ENCODE data around the gene MZF1. TPM values are rescaled to one million over a fixed set of nuclear protein-coding genes. Genes with fewer than 3 reads are reported as not detected.
A peak's percentile ranks its signal among the peaks of the same experiment; 100 is the strongest.
"Not testable (repeated sequence)": the region's sequence is repeated elsewhere in the genome, so short reads cannot be mapped to it uniquely, and the experiment has no call there.

MZF1 gene
- total RNA-seq, 2 experiments from 2014 or later, result 13.3 to 14.4 TPM

- H3K36me3 Mint-ChIP-seq, result peaks cover 37% of the 10 kb centered on the region
- CTCF ChIA-PET, result interaction anchor here (1.0 to 5.1 kb wide), 5 partner anchors 11 to 55 kb away, joined by 3 to 61 read pairs (median 5); partner anchors contain the start of genes CHMP2A and ZBTB45
- DNase-seq, result peak; percentile 100
- no peaks in the 10 kb centered on the region for H3K9me3 Mint-ChIP-seq
- H3K4me1 Mint-ChIP-seq (ENCODE audit: low read depth), result peaks cover 32% of the 10 kb centered on the region
- POLR2A ChIA-PET, result interaction anchor here (0.6 to 3.6 kb wide), 9 partner anchors 10 to 217 kb away, joined by 3 to 41 read pairs (median 7); partner anchors contain the start of genes CHMP2A, UBE2M, ZBTB45 and ZSCAN22
- peaks cover 7% of the 10 kb centered on the region for H3K27me3 Mint-ChIP-seq
- peak within 1 kb of the TSS; percentile 97 for H3K4me3 Mint-ChIP-seq
- intact Hi-C loops (cut with micrococcal nuclease), result loop anchor here (1.0 to 2.0 kb wide), 7 partner anchors 11 to 239 kb away; partner anchors contain the start of genes CHMP2A, ERVK3-1, MZF1 and ZBTB45
- H3K27ac Mint-ChIP-seq, result peak within 1 kb of the TSS; percentile 95
These were observed 29.1 kb downstream of the MZF1 start, which contains the start of gene TRIM28 for GRCh38 chr19:58543826-58544590. Gene TRIM28 (plus strand): TSS chr19:58544064. CDS start chr19:58544758, 694 bp downstream.

- intact Hi-C loops (cut with micrococcal nuclease); H3K9me3 Mint-ChIP-seq; DNase-seq: not testable (repeated sequence)
- H3K27me3 Mint-ChIP-seq, result peaks cover 12% of the 10 kb centered on the region
- H3K4me3 Mint-ChIP-seq, result peak overlapping the region; percentile 23
- ChIA-PET POLR2A (interaction anchor here (1.6 to 3.6 kb wide), 5 partner anchors 12 to 33 kb away, joined by 7 to 41 read pairs (median 14); partner anchors contain the start of genes CHMP2A and ZBTB45), CTCF (interaction anchor here (1.1 to 5.1 kb wide), 3 partner anchors 24 to 38 kb away, joined by 3 to 61 read pairs (median 5); partner anchors contain the start of gene ZBTB45)
- H3K27ac Mint-ChIP-seq, result peak overlapping the region; percentile 9
- peaks cover 29% of the 10 kb centered on the region for H3K4me1 Mint-ChIP-seq (ENCODE audit: low read depth)
- H3K36me3 Mint-ChIP-seq, result peaks cover 31% of the 10 kb centered on the region
These were observed 30.3 kb downstream of the MZF1 start for GRCh38 chr19:58542641-58543372.

- H3K9me3 Mint-ChIP-seq; H3K27ac Mint-ChIP-seq; intact Hi-C loops (cut with micrococcal nuclease); DNase-seq; H3K36me3 Mint-ChIP-seq; H3K4me1 Mint-ChIP-seq (ENCODE audit: low read depth): not testable (repeated sequence)
- POLR2A ChIA-PET, result interaction anchor here (1.1 kb wide), 1 partner anchor 19 kb away, joined by 5 read pairs; the partner anchor contains the start of gene ZBTB45
- CTCF ChIA-PET, result interaction anchor here (1.5 kb wide), 1 partner anchor 19 kb away, joined by 6 read pairs; the partner anchor contains the start of gene ZBTB45
- H3K4me3 Mint-ChIP-seq, result peak overlapping the region; percentile 8
- H3K27me3 Mint-ChIP-seq, result peaks cover 12% of the 10 kb centered on the region
These were observed 34.0 kb downstream of the MZF1 start for GRCh38 chr19:58539169-58539559.

- H3K9me3 Mint-ChIP-seq, result no peaks in the 10 kb centered on the region
- H3K4me3 Mint-ChIP-seq, result peak overlapping the region; percentile 62
- ChIA-PET POLR2A (interaction anchor here (1.1 kb wide), 1 partner anchor 19 kb away, joined by 5 read pairs; the partner anchor contains the start of gene ZBTB45), CTCF (interaction anchor here (1.5 kb wide), 1 partner anchor 19 kb away, joined by 6 read pairs; the partner anchor contains the start of gene ZBTB45)
- no peak overlapping the region for H3K27ac Mint-ChIP-seq
- DNase-seq, result peak; percentile 63
- H3K36me3 Mint-ChIP-seq, result no peaks in the 10 kb centered on the region
- H3K27me3 Mint-ChIP-seq, result peaks cover 12% of the 10 kb centered on the region
- intact Hi-C loops (cut with micrococcal nuclease), result no loop called here
- peaks cover under 1% of the 10 kb centered on the region for H3K4me1 Mint-ChIP-seq (ENCODE audit: low read depth)
These were observed 34.6 kb downstream of the MZF1 start for GRCh38 chr19:58538257-58539168.

- DNase-seq, result no peak
- Mint-ChIP-seq H3K27me3 (peaks cover 12% of the 10 kb centered on the region), H3K36me3 (no peaks in the 10 kb centered on the region), H3K4me1 (ENCODE audit: low read depth) (no peaks in the 10 kb centered on the region), H3K9me3 (no peaks in the 10 kb centered on the region), H3K4me3 (no peak overlapping the region), H3K27ac (no peak overlapping the region)
- CTCF ChIA-PET, result interaction anchor here (1.5 kb wide), 1 partner anchor 17 kb away, joined by 6 read pairs; the partner anchor contains the start of gene ZBTB45
- intact Hi-C loops (cut with micrococcal nuclease), result no loop called here
- POLR2A ChIA-PET, result no interaction called here
These were observed 36.0 kb downstream of the MZF1 start for GRCh38 chr19:58536852-58537798.

- Mint-ChIP-seq H3K9me3 (no peaks in the 10 kb centered on the region), H3K27me3 (peaks cover 16% of the 10 kb centered on the region), H3K4me1 (ENCODE audit: low read depth) (no peaks in the 10 kb centered on the region), H3K27ac (no peak overlapping the region), H3K36me3 (no peaks in the 10 kb centered on the region), H3K4me3 (no peak overlapping the region)
- ChIA-PET POLR2A (no interaction called here), CTCF (no interaction called here)
- intact Hi-C loops (cut with micrococcal nuclease), result no loop called here
- DNase-seq, result no peak
These were observed 37.3 kb downstream of the MZF1 start for GRCh38 chr19:58535857-58536256.

GRCh38 chr19:58531034-58531840 lies 41.9 kb downstream of the MZF1 start:
- POLR2A ChIA-PET, result no interaction called here
- CTCF ChIA-PET, result interaction anchor here (0.9 to 1.1 kb wide), 2 partner anchors 11 to 17 kb away, joined by 3 to 6 read pairs; partner anchors contain the start of gene ZBTB45

GRCh38 chr19:58529405-58529804 lies 43.7 kb downstream of the MZF1 start:
- Mint-ChIP-seq H3K27me3 (peaks cover 4% of the 10 kb centered on the region), H3K4me1 (ENCODE audit: low read depth) (no peaks in the 10 kb centered on the region), H3K27ac (no peak overlapping the region), H3K4me3 (no peak overlapping the region), H3K36me3 (no peaks in the 10 kb centered on the region), H3K9me3 (no peaks in the 10 kb centered on the region)
- CTCF ChIA-PET, result interaction anchor here (1.2 kb wide), 2 partner anchors 9 to 10 kb away, joined by 3 to 7 read pairs; partner anchors contain the start of gene ZBTB45
- DNase-seq, result no peak
- intact Hi-C loops (cut with micrococcal nuclease), result no loop called here
- POLR2A ChIA-PET, result no interaction called here

More at GRCh38 chr19:58531034-58531840, 41.9 kb downstream of the MZF1 start:
- Mint-ChIP-seq H3K4me3 (no peak overlapping the region), H3K27me3 (peaks cover 4% of the 10 kb centered on the region), H3K4me1 (ENCODE audit: low read depth) (no peaks in the 10 kb centered on the region), H3K27ac (no peak overlapping the region), H3K36me3 (no peaks in the 10 kb centered on the region), H3K9me3 (no peaks in the 10 kb centered on the region)
- DNase-seq, result no peak
- intact Hi-C loops (cut with micrococcal nuclease), result no loop called here

- H3K4me1 Mint-ChIP-seq (ENCODE audit: low read depth), result peaks cover 18% of the 10 kb centered on the region
- H3K27me3 Mint-ChIP-seq, result no peaks in the 10 kb centered on the region
- intact Hi-C loops (cut with micrococcal nuclease), result no loop called here
- no peak overlapping the region for H3K27ac Mint-ChIP-seq
- peaks cover 3% of the 10 kb centered on the region for H3K36me3 Mint-ChIP-seq
- DNase-seq, result no peak
- no peak overlapping the region for H3K4me3 Mint-ChIP-seq
- ChIA-PET POLR2A (no interaction called here), CTCF (interaction anchor here (4.8 kb wide), 1 partner anchor 57 kb away, joined by 65 read pairs; no protein-coding TSS in a partner anchor)
- H3K9me3 Mint-ChIP-seq, result no peaks in the 10 kb centered on the region
These were observed 50.4 kb downstream of the MZF1 start for GRCh38 chr19:58522709-58523108.

All from activated CD4-positive, alpha-beta memory T cell treated with anti-CD3 and anti-CD28 coated beads for 36 hours (primary cell).